Stimulated activated CD4-positive, alpha-beta T cell treated with anti-CD3 and anti-CD28 coated beads, Interleukin-12 subunit alpha, Interleukin-12 subunit beta, amount 100 ng/mL, for 24 hours (primary cell): ENCODE data around the gene STIMATE.

Experiments
- DNase-seq, 2 experiments: peaks; one replicate each; pipeline ENCODE4 v3.0.0-alpha.2; 2020; ENCODE audit warnings: low read depth in 2 of 2

Gene STIMATE

GRCh38 chr3:52897130-52898122 is at the start of gene STIMATE:
STIMATE (minus strand) TSS chr3:52897548; CDS start chr3:52897450, 98 bp downstream.
- DNase-seq, result peak; percentile 75 to 79

GRCh38 chr3:52939600-52939999 is 42.3 kb upstream of the STIMATE start:
- no peak for DNase-seq

GRCh38 chr3:52934630-52935530 is 37.5 kb upstream of the STIMATE start:
- peak in 1 of 2 experiments; percentile 24 for DNase-seq

GRCh38 chr3:52931889-52932288 is 34.5 kb upstream of the STIMATE start:
- DNase-seq, result no peak

GRCh38 chr3:52931328-52931727 is 34.0 kb upstream of the STIMATE start:
- no peak for DNase-seq

GRCh38 chr3:52930748-52931147 is 33.4 kb upstream of the STIMATE start:
- no peak for DNase-seq

GRCh38 chr3:52926554-52926953 is 29.2 kb upstream of the STIMATE start:
- no peak for DNase-seq

GRCh38 chr3:52925405-52926313 is 28.3 kb upstream of the STIMATE start:
- DNase-seq, result no peak

- DNase-seq, result no peak
Measured at GRCh38 chr3:52923963-52924362, 26.6 kb upstream of the STIMATE start.

- no peak for DNase-seq
Measured at GRCh38 chr3:52920841-52921240, 23.5 kb upstream of the STIMATE start.

- DNase-seq, result no peak
Measured at GRCh38 chr3:52917044-52917443, 19.7 kb upstream of the STIMATE start.

- no peak for DNase-seq
Measured at GRCh38 chr3:52915294-52915693, 17.9 kb upstream of the STIMATE start.

GRCh38 chr3:52912885-52913731 is 15.8 kb upstream of the STIMATE start:
- no peak for DNase-seq

- DNase-seq, result no peak
Measured at GRCh38 chr3:52910823-52911222, 13.5 kb upstream of the STIMATE start.

- no peak for DNase-seq
Measured at GRCh38 chr3:52907497-52907896, 10.1 kb upstream of the STIMATE start.

GRCh38 chr3:52904552-52904951 is 7.2 kb upstream of the STIMATE start:
- no peak for DNase-seq

GRCh38 chr3:52904000-52904399 is 6.7 kb upstream of the STIMATE start:
- no peak for DNase-seq

- DNase-seq, result no peak
Measured at GRCh38 chr3:52896613-52897012, 735 bp downstream of the STIMATE start.

- no peak for DNase-seq
Measured at GRCh38 chr3:52896151-52896550, 1.2 kb downstream of the STIMATE start.

- DNase-seq, result no peak
Measured at GRCh38 chr3:52895418-52895817, 1.9 kb downstream of the STIMATE start.
